Astrocyte (in vitro differentiated cells and primary cell): ENCODE data around the gene GPBP1. TPM values are rescaled to one million over a fixed set of nuclear protein-coding genes. Genes with fewer than 3 reads are reported as not detected.

Experiments
- DNase-seq: peaks from one replicate; pipeline ENCODE4 v3.0.0-alpha.2; 2010; ENCODE audit warnings: low read depth
- FAIRE-seq: peaks from 2 replicates; lab custom pipeline; 2011; peaks lifted over from hg19 to GRCh38; lab: Jason Lieb, UNC
- H2AFZ ChIP-seq: 2 replicates; pipeline ENCODE4 v1.6.0; 2012; ENCODE audit warnings: low read depth, low read length, inconsistent platforms
- H3K27ac ChIP-seq: 2 replicates; pipeline ENCODE4 v1.5.1; 2011; ENCODE audit warnings: low read depth, low read length, inconsistent platforms
- H3K27me3 ChIP-seq: 2 replicates; pipeline ENCODE4 v1.6.0; 2011; ENCODE audit warnings: low read length, inconsistent platforms; ENCODE audit not compliant: insufficient read depth
- H3K36me3 ChIP-seq: 2 replicates; pipeline ENCODE4 v1.5.1; 2011; ENCODE audit warnings: low read length, inconsistent platforms; ENCODE audit not compliant: insufficient read depth
- H3K4me1 ChIP-seq: 2 replicates; pipeline ENCODE4 v1.5.1; 2011; ENCODE audit warnings: low read length, inconsistent platforms; ENCODE audit not compliant: insufficient read depth
- H3K4me2 ChIP-seq: 2 replicates; pipeline ENCODE4 v1.6.0; 2012; ENCODE audit warnings: low read length, inconsistent platforms
- H3K4me3 ChIP-seq: 2 replicates; pipeline ENCODE4 v1.5.1; 2011; ENCODE audit warnings: low read depth, mild to moderate bottlenecking, low read length, inconsistent platforms; ENCODE audit not compliant: insufficient read depth
- H3K79me2 ChIP-seq: 2 replicates; pipeline ENCODE4 v1.6.0; 2012; ENCODE audit warnings: mild to moderate bottlenecking, low read length, inconsistent platforms; ENCODE audit not compliant: insufficient read depth
- H3K9ac ChIP-seq: 2 replicates; pipeline ENCODE4 v1.6.0; 2012; ENCODE audit warnings: mild to moderate bottlenecking, low read length, inconsistent platforms
- H3K9me3 ChIP-seq: 2 replicates; pipeline ENCODE4 v1.5.1; 2012; ENCODE audit warnings: low read depth, mild to moderate bottlenecking, low read length, inconsistent platforms; ENCODE audit not compliant: insufficient read depth
- H4K20me1 ChIP-seq: 2 replicates; pipeline ENCODE4 v1.6.0; 2012; ENCODE audit warnings: low read length, inconsistent platforms; ENCODE audit not compliant: insufficient read depth
- H3K27ac Mint-ChIP-seq: one replicate; pipeline ENCODE4 v1.8.0; 2021; ENCODE audit warnings: mild to moderate bottlenecking, mixed read lengths; ENCODE audit not compliant: unreplicated experiment
- H3K27me3 Mint-ChIP-seq: one replicate; pipeline ENCODE4 v1.8.0; 2021; ENCODE audit warnings: low read depth, mixed read lengths; ENCODE audit not compliant: unreplicated experiment
- H3K36me3 Mint-ChIP-seq: one replicate; pipeline ENCODE4 v1.8.0; 2021; ENCODE audit warnings: low read depth, mixed read lengths; ENCODE audit not compliant: unreplicated experiment
- H3K4me1 Mint-ChIP-seq: one replicate; pipeline ENCODE4 v1.8.0; 2021; ENCODE audit warnings: low read depth, mixed read lengths; ENCODE audit not compliant: unreplicated experiment
- H3K4me3 Mint-ChIP-seq: one replicate; pipeline ENCODE4 v1.8.0; 2021; ENCODE audit warnings: mild to moderate bottlenecking, moderate library complexity, mixed read lengths; ENCODE audit not compliant: unreplicated experiment
- H3K9me3 Mint-ChIP-seq: one replicate; pipeline ENCODE4 v1.8.0; 2021; ENCODE audit warnings: mild to moderate bottlenecking, mixed read lengths; ENCODE audit not compliant: unreplicated experiment
- EZH2 ChIP-seq: IDR thresholded peaks from 2 replicates; pipeline ENCODE4 v1.6.1; 2012; ENCODE audit warnings: mild to moderate bottlenecking, low read length, inconsistent platforms; ENCODE audit not compliant: insufficient read depth
- total RNA-seq: library from RNA; stranded (reverse); gene quantifications from 2 replicates; pipeline ENCODE4 v1.2.1, GENCODE V29; 2021
- TF ChIP-seq, protein P1 (sequence below): IDR thresholded peaks from 2 replicates; pipeline ENCODE4 v1.5.1; 2011; ENCODE audit warnings: low read depth, mild to moderate bottlenecking, inconsistent platforms, low read length, moderate library complexity; ENCODE audit not compliant: insufficient read depth

The GPBP1 gene
- total RNA-seq, 1 donor from 2014 or later = 59.8 TPM

- H3K9me3 ChIP-seq = no peaks in the 10 kb centered on the region
- H4K20me1 ChIP-seq = no peaks in the 10 kb centered on the region
- H3K4me3 ChIP-seq = no peak overlapping the region
- TF ChIP-seq EZH2 = no peak
- H3K4me2 ChIP-seq = no peak overlapping the region
- Mint-ChIP-seq H3K9me3 (no peaks in the 10 kb centered on the region), H3K27ac (no peak overlapping the region), H3K27me3 (no peaks in the 10 kb centered on the region), H3K36me3 (peaks cover 3% of the 10 kb centered on the region), H3K4me3 (no peak overlapping the region), H3K4me1 (peaks cover 16% of the 10 kb centered on the region)
- no peaks in the 10 kb centered on the region for H3K27me3 ChIP-seq
- no peak overlapping the region for H3K9ac ChIP-seq
- H3K79me2 ChIP-seq = no peaks in the 10 kb centered on the region
- FAIRE-seq (no peak), DNase-seq (no peak)
- H2AFZ ChIP-seq = no peak overlapping the region
- H3K4me1 ChIP-seq = no peaks in the 10 kb centered on the region
- H3K36me3 ChIP-seq = peaks cover 12% of the 10 kb centered on the region
- H3K27ac ChIP-seq = no peak overlapping the region
Observed at GRCh38 chr5:57262541-57262940, 88.7 kb downstream of the GPBP1 start.

DNA sequence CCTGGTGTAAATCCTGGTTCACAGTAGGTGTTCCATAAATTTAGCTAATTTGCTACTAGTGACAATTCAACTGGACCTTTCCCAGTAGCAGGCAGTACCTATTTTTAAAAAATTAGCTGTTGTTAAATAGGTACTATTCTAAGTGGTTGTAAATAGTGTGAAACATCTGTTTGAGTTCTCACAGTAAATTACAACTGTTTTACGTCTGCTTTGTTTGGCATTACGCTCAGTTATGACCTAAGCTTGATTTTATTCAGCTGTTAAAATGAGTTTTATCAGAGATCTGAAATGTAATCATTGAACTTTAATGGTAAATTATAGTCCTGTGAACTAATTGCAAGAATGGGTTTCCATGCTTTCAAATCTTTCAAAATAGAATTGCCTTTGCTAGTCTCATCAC, 93.9 kb downstream of the GPBP1 start:
- DNase-seq (no peak), FAIRE-seq (no peak)
- no peaks in the 10 kb centered on the region for H3K27me3 Mint-ChIP-seq
- Histone ChIP-seq H3K4me1 (no peaks in the 10 kb centered on the region), H3K4me2 (no peak overlapping the region), H3K27ac (no peak overlapping the region), H3K4me3 (no peak overlapping the region), H3K79me2 (no peaks in the 10 kb centered on the region), H3K9me3 (no peaks in the 10 kb centered on the region), H3K27me3 (no peaks in the 10 kb centered on the region), H3K36me3 (peaks cover 2% of the 10 kb centered on the region), H4K20me1 (no peaks in the 10 kb centered on the region), H2AFZ (no peak overlapping the region), H3K9ac (no peak overlapping the region)
- no peaks in the 10 kb centered on the region for H3K9me3 Mint-ChIP-seq
- no peaks in the 10 kb centered on the region for H3K4me1 Mint-ChIP-seq
- no peak overlapping the region for H3K27ac Mint-ChIP-seq
- no peaks in the 10 kb centered on the region for H3K36me3 Mint-ChIP-seq
- TF ChIP-seq, protein P1, sequence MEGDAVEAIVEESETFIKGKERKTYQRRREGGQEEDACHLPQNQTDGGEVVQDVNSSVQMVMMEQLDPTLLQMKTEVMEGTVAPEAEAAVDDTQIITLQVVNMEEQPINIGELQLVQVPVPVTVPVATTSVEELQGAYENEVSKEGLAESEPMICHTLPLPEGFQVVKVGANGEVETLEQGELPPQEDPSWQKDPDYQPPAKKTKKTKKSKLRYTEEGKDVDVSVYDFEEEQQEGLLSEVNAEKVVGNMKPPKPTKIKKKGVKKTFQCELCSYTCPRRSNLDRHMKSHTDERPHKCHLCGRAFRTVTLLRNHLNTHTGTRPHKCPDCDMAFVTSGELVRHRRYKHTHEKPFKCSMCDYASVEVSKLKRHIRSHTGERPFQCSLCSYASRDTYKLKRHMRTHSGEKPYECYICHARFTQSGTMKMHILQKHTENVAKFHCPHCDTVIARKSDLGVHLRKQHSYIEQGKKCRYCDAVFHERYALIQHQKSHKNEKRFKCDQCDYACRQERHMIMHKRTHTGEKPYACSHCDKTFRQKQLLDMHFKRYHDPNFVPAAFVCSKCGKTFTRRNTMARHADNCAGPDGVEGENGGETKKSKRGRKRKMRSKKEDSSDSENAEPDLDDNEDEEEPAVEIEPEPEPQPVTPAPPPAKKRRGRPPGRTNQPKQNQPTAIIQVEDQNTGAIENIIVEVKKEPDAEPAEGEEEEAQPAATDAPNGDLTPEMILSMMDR = no peak
- TF ChIP-seq EZH2 = no peak
- H3K4me3 Mint-ChIP-seq = no peak overlapping the region

DNA sequence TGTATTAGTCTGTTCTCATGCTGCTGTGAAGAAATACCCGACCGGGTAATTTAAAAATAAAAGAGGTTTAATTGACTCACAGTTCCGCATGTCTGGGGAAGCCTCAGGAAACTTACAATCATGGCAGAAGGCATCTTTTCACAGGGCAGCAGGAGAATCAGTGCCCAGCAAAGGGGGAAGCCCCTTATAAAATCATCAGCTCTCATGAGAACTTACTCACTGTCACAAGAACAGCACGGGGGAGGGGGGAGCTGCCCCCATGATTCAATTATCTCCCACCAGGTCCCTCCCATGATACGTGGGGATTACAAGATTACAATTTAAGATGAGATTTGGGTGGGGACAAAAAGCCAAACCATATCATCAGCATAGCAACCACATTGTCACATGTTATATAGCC, 102.5 kb downstream of the GPBP1 start:
- no peaks in the 10 kb centered on the region for H3K79me2 ChIP-seq
- TF ChIP-seq EZH2 = no peak
- TF ChIP-seq, protein P1 = no peak
- Mint-ChIP-seq H3K9me3 (no peaks in the 10 kb centered on the region), H3K36me3 (peaks cover 1% of the 10 kb centered on the region), H3K4me1 (peaks cover 7% of the 10 kb centered on the region), H3K27ac (no peak overlapping the region), H3K27me3 (no peaks in the 10 kb centered on the region), H3K4me3 (no peak overlapping the region)
- no peak overlapping the region for H3K27ac ChIP-seq
- H3K4me1 ChIP-seq = no peaks in the 10 kb centered on the region
- no peak overlapping the region for H3K9ac ChIP-seq
- no peak overlapping the region for H3K4me2 ChIP-seq
- H4K20me1 ChIP-seq = no peaks in the 10 kb centered on the region
- H3K27me3 ChIP-seq = no peaks in the 10 kb centered on the region
- no peak overlapping the region for H2AFZ ChIP-seq
- no peak overlapping the region for H3K4me3 ChIP-seq
- DNase-seq (no peak), FAIRE-seq (no peak)
- no peaks in the 10 kb centered on the region for H3K36me3 ChIP-seq
- no peaks in the 10 kb centered on the region for H3K9me3 ChIP-seq
